Measurements from ENCODE around the gene EEPD1. TPM values are rescaled to one million over a fixed set of nuclear protein-coding genes. Genes with fewer than 3 reads are reported as not detected.

The EEPD1 gene
- total RNA-seq, 2 donors from 2014 or later, result 8.2 to 10.0 TPM

- H3K27ac ChIP-seq, result no peak overlapping the region
- intact Hi-C loops (cut with DNase I), result no loop called here
- no peaks in the 10 kb centered on the region for H3K27me3 ChIP-seq
- DNase-seq, result no peak
- TF ChIP-seq CTCF (IDR thresholded peaks at IDR 0.05), result no peak
- no peaks in the 10 kb centered on the region for H3K4me1 ChIP-seq
- H3K4me3 ChIP-seq, result no peak overlapping the region
- no peaks in the 10 kb centered on the region for H3K36me3 ChIP-seq
- no peaks in the 10 kb centered on the region for H3K9me3 ChIP-seq
- H3K9ac ChIP-seq (ENCODE audit: low read depth in 2 of 2, low read length in 2 of 2), result no peak overlapping the region
Observed at GRCh38 chr7:36304099-36304425, 151.0 kb downstream of the EEPD1 start.

- Histone ChIP-seq H3K9ac (ENCODE audit: low read depth in 2 of 2, low read length in 2 of 2) (no peak overlapping the region), H3K27me3 (no peaks in the 10 kb centered on the region), H3K27ac (no peak overlapping the region), H3K9me3 (no peaks in the 10 kb centered on the region), H3K4me1 (no peaks in the 10 kb centered on the region), H3K4me3 (no peak overlapping the region), H3K36me3 (no peaks in the 10 kb centered on the region)
- no peak for TF ChIP-seq CTCF (IDR thresholded peaks at IDR 0.05)
- intact Hi-C loops (cut with DNase I), result no loop called here
- no peak for DNase-seq
Observed at GRCh38 chr7:36305226-36305625, 152.2 kb downstream of the EEPD1 start.

- Histone ChIP-seq H3K27ac (no peak overlapping the region), H3K9ac (ENCODE audit: low read depth in 2 of 2, low read length in 2 of 2) (no peak overlapping the region), H3K4me1 (no peaks in the 10 kb centered on the region), H3K36me3 (no peaks in the 10 kb centered on the region), H3K27me3 (no peaks in the 10 kb centered on the region), H3K4me3 (no peak overlapping the region), H3K9me3 (no peaks in the 10 kb centered on the region)
- no peak for DNase-seq
- intact Hi-C loops (cut with DNase I), result no loop called here
- TF ChIP-seq CTCF (IDR thresholded peaks at IDR 0.05), result no peak
Observed at GRCh38 chr7:36305648-36306047, 152.6 kb downstream of the EEPD1 start.

- DNase-seq, result no peak
- intact Hi-C loops (cut with DNase I), result no loop called here
- Histone ChIP-seq H3K4me3 (no peak overlapping the region), H3K36me3 (no peaks in the 10 kb centered on the region), H3K4me1 (no peaks in the 10 kb centered on the region), H3K9ac (ENCODE audit: low read depth in 2 of 2, low read length in 2 of 2) (no peak overlapping the region), H3K27ac (no peak overlapping the region), H3K9me3 (no peaks in the 10 kb centered on the region), H3K27me3 (no peaks in the 10 kb centered on the region)
- no peak for TF ChIP-seq CTCF (IDR thresholded peaks at IDR 0.05)
Observed at GRCh38 chr7:36306222-36306621, 153.2 kb downstream of the EEPD1 start.

DNA sequence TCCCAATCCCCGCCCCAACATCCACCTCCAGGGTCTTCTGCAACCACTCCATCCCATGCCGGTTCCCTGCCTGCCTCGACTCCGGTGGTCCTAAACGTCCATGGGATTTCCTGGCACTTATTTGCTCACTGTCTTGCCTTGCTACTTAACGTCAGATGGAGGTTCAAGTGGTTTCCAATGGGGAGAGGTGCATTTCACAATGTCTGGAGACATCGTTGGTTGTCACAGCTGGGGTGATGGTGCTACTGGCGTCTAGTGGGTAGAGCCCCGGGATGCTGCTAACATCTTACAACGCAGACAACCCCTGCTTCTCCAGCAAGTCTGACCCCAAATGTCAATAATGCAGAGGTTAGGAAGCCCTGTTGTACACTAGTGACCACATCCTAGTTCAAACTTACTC, 153.7 kb downstream of the EEPD1 start:
- no peaks in the 10 kb centered on the region for H3K9me3 ChIP-seq
- no peak for TF ChIP-seq CTCF (IDR thresholded peaks at IDR 0.05)
- H3K27me3 ChIP-seq, result no peaks in the 10 kb centered on the region
- intact Hi-C loops (cut with DNase I), result no loop called here
- no peak overlapping the region for H3K4me3 ChIP-seq
- no peak for DNase-seq
- no peaks in the 10 kb centered on the region for H3K36me3 ChIP-seq
- H3K9ac ChIP-seq (ENCODE audit: low read depth in 2 of 2, low read length in 2 of 2), result no peak overlapping the region
- no peak overlapping the region for H3K27ac ChIP-seq
- no peaks in the 10 kb centered on the region for H3K4me1 ChIP-seq

GRCh38 chr7:36308031-36308430, 155.0 kb downstream of the EEPD1 start:
- no peaks in the 10 kb centered on the region for H3K9me3 ChIP-seq
- H3K27me3 ChIP-seq, result no peaks in the 10 kb centered on the region
- intact Hi-C loops (cut with DNase I), result no loop called here
- no peak overlapping the region for H3K27ac ChIP-seq
- H3K4me3 ChIP-seq, result no peak overlapping the region
- no peak for TF ChIP-seq CTCF (IDR thresholded peaks at IDR 0.05)
- DNase-seq, result no peak
- no peaks in the 10 kb centered on the region for H3K36me3 ChIP-seq
- H3K4me1 ChIP-seq, result no peaks in the 10 kb centered on the region
- no peak overlapping the region for H3K9ac ChIP-seq (ENCODE audit: low read depth in 2 of 2, low read length in 2 of 2)
